Measurements from ENCODE around the gene MAPK8. TPM values are rescaled to one million over a fixed set of nuclear protein-coding genes. Genes with fewer than 3 reads are reported as not detected.

Gene MAPK8
- total and polyA plus RNA-seq, 9 of the 15 experiments (the other 6 are each of a cell fraction or from before 2014, with no cell fraction given) = 6.4 to 159 (median 71.0) TPM

DNA sequence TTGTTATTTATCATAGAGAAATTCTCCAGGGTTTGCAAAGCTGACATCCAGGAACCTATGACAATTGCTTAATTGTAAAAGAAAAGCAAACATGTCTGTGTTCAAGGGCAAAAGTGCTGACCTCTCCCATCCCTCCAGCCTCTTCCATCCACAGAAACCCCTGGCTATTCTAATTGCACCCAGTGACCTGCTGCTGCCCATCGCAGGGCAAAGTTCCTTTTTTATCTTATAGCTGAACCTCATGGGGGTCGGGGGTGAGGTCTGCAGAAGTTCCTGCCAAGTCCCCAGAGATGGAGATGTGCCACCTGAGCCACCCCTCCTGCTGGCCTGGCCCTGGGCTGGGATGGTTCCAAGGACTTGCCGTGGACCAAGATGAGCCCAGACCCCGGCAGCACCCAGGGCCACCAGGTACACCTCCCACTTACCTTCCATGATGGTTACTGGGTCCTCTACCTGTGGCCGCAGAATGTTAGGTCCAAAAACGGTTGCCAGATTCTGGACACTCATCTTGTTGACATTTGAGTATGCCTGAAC is 146.5 kb downstream of the MAPK8 start (continued):
- TF ChIP-seq, protein P1, sequence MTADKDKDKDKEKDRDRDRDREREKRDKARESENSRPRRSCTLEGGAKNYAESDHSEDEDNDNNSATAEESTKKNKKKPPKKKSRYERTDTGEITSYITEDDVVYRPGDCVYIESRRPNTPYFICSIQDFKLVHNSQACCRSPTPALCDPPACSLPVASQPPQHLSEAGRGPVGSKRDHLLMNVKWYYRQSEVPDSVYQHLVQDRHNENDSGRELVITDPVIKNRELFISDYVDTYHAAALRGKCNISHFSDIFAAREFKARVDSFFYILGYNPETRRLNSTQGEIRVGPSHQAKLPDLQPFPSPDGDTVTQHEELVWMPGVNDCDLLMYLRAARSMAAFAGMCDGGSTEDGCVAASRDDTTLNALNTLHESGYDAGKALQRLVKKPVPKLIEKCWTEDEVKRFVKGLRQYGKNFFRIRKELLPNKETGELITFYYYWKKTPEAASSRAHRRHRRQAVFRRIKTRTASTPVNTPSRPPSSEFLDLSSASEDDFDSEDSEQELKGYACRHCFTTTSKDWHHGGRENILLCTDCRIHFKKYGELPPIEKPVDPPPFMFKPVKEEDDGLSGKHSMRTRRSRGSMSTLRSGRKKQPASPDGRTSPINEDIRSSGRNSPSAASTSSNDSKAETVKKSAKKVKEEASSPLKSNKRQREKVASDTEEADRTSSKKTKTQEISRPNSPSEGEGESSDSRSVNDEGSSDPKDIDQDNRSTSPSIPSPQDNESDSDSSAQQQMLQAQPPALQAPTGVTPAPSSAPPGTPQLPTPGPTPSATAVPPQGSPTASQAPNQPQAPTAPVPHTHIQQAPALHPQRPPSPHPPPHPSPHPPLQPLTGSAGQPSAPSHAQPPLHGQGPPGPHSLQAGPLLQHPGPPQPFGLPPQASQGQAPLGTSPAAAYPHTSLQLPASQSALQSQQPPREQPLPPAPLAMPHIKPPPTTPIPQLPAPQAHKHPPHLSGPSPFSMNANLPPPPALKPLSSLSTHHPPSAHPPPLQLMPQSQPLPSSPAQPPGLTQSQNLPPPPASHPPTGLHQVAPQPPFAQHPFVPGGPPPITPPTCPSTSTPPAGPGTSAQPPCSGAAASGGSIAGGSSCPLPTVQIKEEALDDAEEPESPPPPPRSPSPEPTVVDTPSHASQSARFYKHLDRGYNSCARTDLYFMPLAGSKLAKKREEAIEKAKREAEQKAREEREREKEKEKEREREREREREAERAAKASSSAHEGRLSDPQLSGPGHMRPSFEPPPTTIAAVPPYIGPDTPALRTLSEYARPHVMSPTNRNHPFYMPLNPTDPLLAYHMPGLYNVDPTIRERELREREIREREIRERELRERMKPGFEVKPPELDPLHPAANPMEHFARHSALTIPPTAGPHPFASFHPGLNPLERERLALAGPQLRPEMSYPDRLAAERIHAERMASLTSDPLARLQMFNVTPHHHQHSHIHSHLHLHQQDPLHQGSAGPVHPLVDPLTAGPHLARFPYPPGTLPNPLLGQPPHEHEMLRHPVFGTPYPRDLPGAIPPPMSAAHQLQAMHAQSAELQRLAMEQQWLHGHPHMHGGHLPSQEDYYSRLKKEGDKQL (CRISPR knock-in tag; IDR thresholded peaks at IDR 0.05; ENCODE audit: borderline replicate concordance) = no peak
- TF ChIP-seq FOXA3 (CRISPR knock-in tag; conservative IDR thresholded peaks at IDR 0.05 in 1 of 2, IDR thresholded peaks at IDR 0.05 in 1 of 2) (no peak), ZFP1 (CRISPR knock-in tag; IDR thresholded peaks at IDR 0.05) (no peak)
- TF ChIP-seq, protein P2, sequence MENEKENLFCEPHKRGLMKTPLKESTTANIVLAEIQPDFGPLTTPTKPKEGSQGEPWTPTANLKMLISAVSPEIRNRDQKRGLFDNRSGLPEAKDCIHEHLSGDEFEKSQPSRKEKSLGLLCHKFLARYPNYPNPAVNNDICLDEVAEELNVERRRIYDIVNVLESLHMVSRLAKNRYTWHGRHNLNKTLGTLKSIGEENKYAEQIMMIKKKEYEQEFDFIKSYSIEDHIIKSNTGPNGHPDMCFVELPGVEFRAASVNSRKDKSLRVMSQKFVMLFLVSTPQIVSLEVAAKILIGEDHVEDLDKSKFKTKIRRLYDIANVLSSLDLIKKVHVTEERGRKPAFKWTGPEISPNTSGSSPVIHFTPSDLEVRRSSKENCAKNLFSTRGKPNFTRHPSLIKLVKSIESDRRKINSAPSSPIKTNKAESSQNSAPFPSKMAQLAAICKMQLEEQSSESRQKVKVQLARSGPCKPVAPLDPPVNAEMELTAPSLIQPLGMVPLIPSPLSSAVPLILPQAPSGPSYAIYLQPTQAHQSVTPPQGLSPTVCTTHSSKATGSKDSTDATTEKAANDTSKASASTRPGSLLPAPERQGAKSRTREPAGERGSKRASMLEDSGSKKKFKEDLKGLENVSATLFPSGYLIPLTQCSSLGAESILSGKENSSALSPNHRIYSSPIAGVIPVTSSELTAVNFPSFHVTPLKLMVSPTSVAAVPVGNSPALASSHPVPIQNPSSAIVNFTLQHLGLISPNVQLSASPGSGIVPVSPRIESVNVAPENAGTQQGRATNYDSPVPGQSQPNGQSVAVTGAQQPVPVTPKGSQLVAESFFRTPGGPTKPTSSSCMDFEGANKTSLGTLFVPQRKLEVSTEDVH (IDR thresholded peaks at IDR 0.05; ENCODE audit: low read depth, partially characterized antibody) = no peak
- TF ChIP-seq, protein P3, sequence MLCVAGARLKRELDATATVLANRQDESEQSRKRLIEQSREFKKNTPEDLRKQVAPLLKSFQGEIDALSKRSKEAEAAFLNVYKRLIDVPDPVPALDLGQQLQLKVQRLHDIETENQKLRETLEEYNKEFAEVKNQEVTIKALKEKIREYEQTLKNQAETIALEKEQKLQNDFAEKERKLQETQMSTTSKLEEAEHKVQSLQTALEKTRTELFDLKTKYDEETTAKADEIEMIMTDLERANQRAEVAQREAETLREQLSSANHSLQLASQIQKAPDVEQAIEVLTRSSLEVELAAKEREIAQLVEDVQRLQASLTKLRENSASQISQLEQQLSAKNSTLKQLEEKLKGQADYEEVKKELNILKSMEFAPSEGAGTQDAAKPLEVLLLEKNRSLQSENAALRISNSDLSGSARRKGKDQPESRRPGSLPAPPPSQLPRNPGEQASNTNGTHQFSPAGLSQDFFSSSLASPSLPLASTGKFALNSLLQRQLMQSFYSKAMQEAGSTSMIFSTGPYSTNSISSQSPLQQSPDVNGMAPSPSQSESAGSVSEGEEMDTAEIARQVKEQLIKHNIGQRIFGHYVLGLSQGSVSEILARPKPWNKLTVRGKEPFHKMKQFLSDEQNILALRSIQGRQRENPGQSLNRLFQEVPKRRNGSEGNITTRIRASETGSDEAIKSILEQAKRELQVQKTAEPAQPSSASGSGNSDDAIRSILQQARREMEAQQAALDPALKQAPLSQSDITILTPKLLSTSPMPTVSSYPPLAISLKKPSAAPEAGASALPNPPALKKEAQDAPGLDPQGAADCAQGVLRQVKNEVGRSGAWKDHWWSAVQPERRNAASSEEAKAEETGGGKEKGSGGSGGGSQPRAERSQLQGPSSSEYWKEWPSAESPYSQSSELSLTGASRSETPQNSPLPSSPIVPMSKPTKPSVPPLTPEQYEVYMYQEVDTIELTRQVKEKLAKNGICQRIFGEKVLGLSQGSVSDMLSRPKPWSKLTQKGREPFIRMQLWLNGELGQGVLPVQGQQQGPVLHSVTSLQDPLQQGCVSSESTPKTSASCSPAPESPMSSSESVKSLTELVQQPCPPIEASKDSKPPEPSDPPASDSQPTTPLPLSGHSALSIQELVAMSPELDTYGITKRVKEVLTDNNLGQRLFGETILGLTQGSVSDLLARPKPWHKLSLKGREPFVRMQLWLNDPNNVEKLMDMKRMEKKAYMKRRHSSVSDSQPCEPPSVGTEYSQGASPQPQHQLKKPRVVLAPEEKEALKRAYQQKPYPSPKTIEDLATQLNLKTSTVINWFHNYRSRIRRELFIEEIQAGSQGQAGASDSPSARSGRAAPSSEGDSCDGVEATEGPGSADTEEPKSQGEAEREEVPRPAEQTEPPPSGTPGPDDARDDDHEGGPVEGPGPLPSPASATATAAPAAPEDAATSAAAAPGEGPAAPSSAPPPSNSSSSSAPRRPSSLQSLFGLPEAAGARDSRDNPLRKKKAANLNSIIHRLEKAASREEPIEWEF (CRISPR knock-in tag; IDR thresholded peaks at IDR 0.05) = no peak

All from K562 (cell line).